NCI-H774 (cell line): ENCODE results near the gene HSD17B8.

Experiments
- DNase-seq: peaks from one replicate; lab custom pipeline; 2025; lab: John Stamatoyannopoulos, UW

HSD17B8 gene

DNA sequence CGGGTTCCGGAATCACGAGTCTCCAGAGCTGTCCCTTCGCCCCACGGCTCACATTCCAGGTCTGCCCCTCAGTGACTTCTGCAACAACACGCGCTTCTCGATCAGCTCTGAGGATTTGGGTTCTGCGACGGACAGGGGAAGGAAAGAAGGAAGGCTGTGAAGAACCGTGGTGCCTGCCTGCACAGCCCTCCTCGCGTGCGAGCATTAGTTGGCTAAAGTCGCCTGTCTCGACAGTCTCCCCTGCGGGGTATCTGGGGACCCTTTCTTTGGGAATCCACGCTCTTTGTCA lies 44.1 kb downstream of the HSD17B8 start:
- DNase-seq: no peak

GRCh38 chr6:33248932-33249731 lies 44.7 kb downstream of the HSD17B8 start:
- DNase-seq: peak; percentile 98

DNA sequence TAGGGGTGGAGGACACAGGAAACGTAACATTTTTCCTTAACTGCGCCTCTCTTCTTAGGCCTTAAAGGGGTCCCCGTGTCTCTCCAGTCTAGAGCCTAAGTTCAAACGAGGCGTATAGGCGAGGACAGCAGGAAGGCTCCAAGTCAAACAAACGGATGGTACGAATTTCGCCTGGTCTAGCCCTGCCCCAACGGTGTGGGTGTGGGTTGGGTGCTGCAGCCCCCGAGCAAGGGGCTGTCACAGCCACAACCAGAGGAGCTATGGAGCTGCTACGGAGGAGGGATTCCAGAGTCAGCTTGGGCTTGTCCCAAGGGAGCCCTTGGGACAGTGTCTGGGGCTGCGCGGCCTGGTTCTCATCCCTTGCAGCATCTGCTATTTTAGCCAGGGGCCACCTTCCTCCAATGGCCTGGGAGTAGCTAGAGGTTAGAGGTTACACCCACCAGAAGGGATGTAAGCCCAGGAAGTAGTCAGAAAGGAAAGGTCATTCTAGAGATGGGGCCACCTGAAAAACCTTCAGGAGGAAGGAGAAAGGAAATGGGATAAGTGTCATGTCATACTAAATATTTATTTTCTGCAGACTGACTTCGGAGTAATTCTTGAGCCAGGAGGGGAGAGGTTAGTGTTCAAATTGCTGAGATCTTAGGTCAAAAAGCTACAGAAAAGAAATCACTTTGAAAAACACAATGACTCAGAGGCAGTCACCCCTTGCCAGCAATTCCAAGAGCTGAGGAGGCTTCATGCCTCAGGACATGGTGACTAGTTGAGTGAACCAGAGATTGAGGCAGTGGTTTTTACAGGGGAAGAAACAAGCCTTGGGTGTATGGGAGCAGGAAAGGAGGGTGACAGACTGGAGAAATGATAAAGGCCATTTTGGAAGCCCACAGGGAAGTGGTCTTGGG lies 45.5 kb downstream of the HSD17B8 start:
- no peak for DNase-seq

DNA sequence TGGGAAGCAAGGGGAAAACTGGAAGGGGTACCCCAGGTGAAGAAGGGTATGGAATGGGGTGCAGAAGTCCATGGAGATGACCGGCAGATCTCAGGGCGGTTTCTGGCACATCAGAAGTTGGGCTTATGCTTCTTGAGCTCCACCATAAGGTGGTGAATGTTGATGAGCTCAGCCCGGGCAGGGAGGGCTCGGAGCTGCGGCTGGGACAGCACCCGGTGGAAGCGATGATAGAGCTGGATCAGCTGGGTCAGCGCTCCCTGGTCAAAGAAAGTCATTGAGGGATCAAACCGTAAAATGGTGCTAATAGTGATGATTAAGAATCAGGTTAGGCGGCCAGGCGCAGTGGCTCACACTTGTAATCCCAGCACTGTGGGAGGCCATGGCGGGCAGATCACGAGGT lies 46.3 kb downstream of the HSD17B8 start:
- DNase-seq: no peak

DNA sequence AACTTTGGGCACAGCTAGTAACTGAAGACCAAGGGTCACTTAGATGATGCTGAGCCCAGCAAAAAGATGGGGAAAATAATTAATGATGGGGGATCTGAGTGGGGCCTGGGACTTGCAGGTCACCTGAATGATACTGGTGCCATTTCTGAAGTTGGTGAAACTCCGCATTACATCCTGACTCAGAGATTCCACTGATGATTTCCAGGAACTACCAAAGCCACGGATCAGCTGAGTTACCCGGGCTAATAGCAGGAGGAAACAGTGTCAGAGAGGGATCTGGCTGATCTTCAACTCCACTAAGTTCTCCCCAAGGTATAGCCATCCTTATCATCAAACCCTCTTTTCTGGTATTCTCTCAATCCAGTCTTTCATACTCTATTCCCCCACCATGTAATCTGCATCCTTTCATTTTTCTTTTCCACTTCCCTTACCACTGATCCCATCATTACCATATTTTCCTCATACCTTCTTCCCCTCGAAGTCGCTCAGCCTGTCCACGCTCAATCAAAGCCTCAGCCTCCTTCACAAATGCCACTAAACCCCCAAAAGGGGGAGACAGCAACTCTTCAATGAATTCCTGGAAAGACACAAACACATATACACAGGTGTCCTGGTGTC lies 47.0 kb downstream of the HSD17B8 start:
- DNase-seq: no peak

DNA sequence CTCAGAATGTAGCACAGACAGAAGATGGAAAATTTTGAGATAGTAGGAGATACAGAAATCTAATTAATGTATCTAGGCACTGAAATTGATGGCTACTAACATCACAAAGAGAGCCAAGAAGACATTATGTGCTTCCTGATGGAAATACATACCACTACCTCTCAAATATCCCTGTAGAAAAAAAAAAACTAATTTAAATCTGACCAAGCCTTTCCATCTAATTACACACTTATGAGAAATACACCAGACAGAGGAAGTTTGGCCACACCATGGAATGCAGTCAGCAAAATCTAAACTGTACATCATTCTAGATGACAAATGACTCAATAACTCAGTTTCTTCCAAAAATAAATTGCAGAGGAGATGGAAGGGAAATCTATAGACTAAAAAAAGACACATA lies 48.3 kb downstream of the HSD17B8 start:
- no peak for DNase-seq

DNA sequence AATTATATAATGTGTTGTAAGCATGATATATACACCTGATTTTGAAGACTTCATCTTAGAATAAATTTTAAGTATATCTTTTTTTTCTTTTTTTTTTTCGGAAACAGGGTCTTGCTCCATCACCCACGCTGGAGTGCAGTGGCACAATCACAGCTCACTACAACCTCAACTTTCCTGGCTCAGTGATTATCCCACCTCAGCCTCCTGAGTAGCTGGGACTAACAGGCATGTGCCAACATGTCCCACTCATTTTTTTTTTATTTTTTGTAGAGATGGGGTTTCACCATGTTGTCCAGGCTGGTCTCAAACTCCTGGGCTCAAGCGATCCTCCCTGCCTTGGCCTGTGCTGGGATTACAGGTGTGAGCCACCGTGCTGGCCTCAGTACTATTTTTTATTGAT lies 50.1 kb downstream of the HSD17B8 start:
- no peak for DNase-seq
